ENCODE results near the gene NPEPL1. TPM values are rescaled to one million over a fixed set of nuclear protein-coding genes. Genes with fewer than 3 reads are reported as not detected.

The NPEPL1 gene
- total RNA-seq, 1 donor from 2014 or later = 37.6 TPM

- no peaks in the 10 kb centered on the region for H3K36me3 Mint-ChIP-seq (ENCODE audit: low read depth, unreplicated experiment)
- H3K4me3 Mint-ChIP-seq (ENCODE audit: unreplicated experiment) = no peak overlapping the region
- H3K27ac Mint-ChIP-seq (ENCODE audit: unreplicated experiment) = no peak overlapping the region
- no peak for DNase-seq (ENCODE audit: low spot score)
- no peaks in the 10 kb centered on the region for H3K4me1 Mint-ChIP-seq (ENCODE audit: unreplicated experiment)
- H3K27me3 Mint-ChIP-seq (ENCODE audit: unreplicated experiment) = peaks cover 6% of the 10 kb centered on the region
- H3K9me3 Mint-ChIP-seq (ENCODE audit: unreplicated experiment) = no peaks in the 10 kb centered on the region
- no peak for TF ChIP-seq CTCF (IDR thresholded peaks at IDR 0.05; ENCODE audit: unreplicated experiment)
Observed at GRCh38 chr20:58751979-58752378, 59.4 kb downstream of the NPEPL1 start.

- H3K4me3 Mint-ChIP-seq (ENCODE audit: unreplicated experiment) = no peak overlapping the region
- H3K27ac Mint-ChIP-seq (ENCODE audit: unreplicated experiment) = no peak overlapping the region
- H3K36me3 Mint-ChIP-seq (ENCODE audit: low read depth, unreplicated experiment) = no peaks in the 10 kb centered on the region
- no peak for TF ChIP-seq CTCF (IDR thresholded peaks at IDR 0.05; ENCODE audit: unreplicated experiment)
- H3K9me3 Mint-ChIP-seq (ENCODE audit: unreplicated experiment) = no peaks in the 10 kb centered on the region
- no peak for DNase-seq (ENCODE audit: low spot score)
- no peaks in the 10 kb centered on the region for H3K4me1 Mint-ChIP-seq (ENCODE audit: unreplicated experiment)
- H3K27me3 Mint-ChIP-seq (ENCODE audit: unreplicated experiment) = peaks cover 6% of the 10 kb centered on the region
Observed at GRCh38 chr20:58752565-58752964, 60.0 kb downstream of the NPEPL1 start.

- Mint-ChIP-seq H3K27me3 (ENCODE audit: unreplicated experiment) (peaks cover 4% of the 10 kb centered on the region), H3K36me3 (ENCODE audit: low read depth, unreplicated experiment) (no peaks in the 10 kb centered on the region), H3K27ac (ENCODE audit: unreplicated experiment) (no peak overlapping the region), H3K9me3 (ENCODE audit: unreplicated experiment) (no peaks in the 10 kb centered on the region), H3K4me1 (ENCODE audit: unreplicated experiment) (no peaks in the 10 kb centered on the region), H3K4me3 (ENCODE audit: unreplicated experiment) (no peak overlapping the region)
- no peak for DNase-seq (ENCODE audit: low spot score)
- TF ChIP-seq CTCF (IDR thresholded peaks at IDR 0.05; ENCODE audit: unreplicated experiment) = no peak
Observed at GRCh38 chr20:58753267-58753921, 60.8 kb downstream of the NPEPL1 start.

- Mint-ChIP-seq H3K4me3 (ENCODE audit: unreplicated experiment) (no peak overlapping the region), H3K4me1 (ENCODE audit: unreplicated experiment) (no peaks in the 10 kb centered on the region), H3K36me3 (ENCODE audit: low read depth, unreplicated experiment) (no peaks in the 10 kb centered on the region), H3K9me3 (ENCODE audit: unreplicated experiment) (no peaks in the 10 kb centered on the region), H3K27me3 (ENCODE audit: unreplicated experiment) (peaks cover 4% of the 10 kb centered on the region), H3K27ac (ENCODE audit: unreplicated experiment) (no peak overlapping the region)
- TF ChIP-seq CTCF (IDR thresholded peaks at IDR 0.05; ENCODE audit: unreplicated experiment) = no peak
- no peak for DNase-seq (ENCODE audit: low spot score)
Observed at GRCh38 chr20:58753922-58754551, 61.4 kb downstream of the NPEPL1 start.

- no peak overlapping the region for H3K27ac Mint-ChIP-seq (ENCODE audit: unreplicated experiment)
- H3K4me3 Mint-ChIP-seq (ENCODE audit: unreplicated experiment) = no peak overlapping the region
- H3K4me1 Mint-ChIP-seq (ENCODE audit: unreplicated experiment) = no peaks in the 10 kb centered on the region
- no peak for TF ChIP-seq CTCF (IDR thresholded peaks at IDR 0.05; ENCODE audit: unreplicated experiment)
- no peaks in the 10 kb centered on the region for H3K36me3 Mint-ChIP-seq (ENCODE audit: low read depth, unreplicated experiment)
- no peaks in the 10 kb centered on the region for H3K9me3 Mint-ChIP-seq (ENCODE audit: unreplicated experiment)
- peaks cover 4% of the 10 kb centered on the region for H3K27me3 Mint-ChIP-seq (ENCODE audit: unreplicated experiment)
- DNase-seq (ENCODE audit: low spot score) = no peak
Observed at GRCh38 chr20:58754584-58754983, 62.0 kb downstream of the NPEPL1 start.

Data from endothelial cell (in vitro differentiated cells).